BE2C (cell line): ENCODE measurements around the gene MCEMP1.

Experiments
- DNase-seq: peaks from one replicate; pipeline ENCODE4 v3.0.0-alpha.2; 2020
- H3K27me3 ChIP-seq: fragments of 250-450 bp; sonication (Bioruptor Pico); 2 replicates; pipeline ENCODE4 v1.5.1; 2020; ENCODE audit warnings: mild to moderate bottlenecking
- H3K36me3 ChIP-seq: fragments of 250-450 bp; sonication (Bioruptor Pico); 2 replicates; pipeline ENCODE4 v1.5.1; 2020; ENCODE audit warnings: mild to moderate bottlenecking
- H3K4me1 ChIP-seq: fragments of 250-450 bp; sonication (Bioruptor Pico); 2 replicates; pipeline ENCODE4 v1.5.1; 2020
- H3K4me3 ChIP-seq: 2 replicates; pipeline ENCODE4 v1.5.1; 2011; ENCODE audit warnings: low read depth, low read length
- H3K9me3 ChIP-seq: fragments of 250-450 bp; sonication (Bioruptor Pico); 2 replicates; pipeline ENCODE4 v1.5.1; 2020
- TF ChIP-seq, protein P1 (sequence below): IDR thresholded peaks from 2 replicates; pipeline ENCODE4 v1.5.1; 2012; ENCODE audit warnings: mild to moderate bottlenecking, low read depth, low read length

Gene MCEMP1

DNA sequence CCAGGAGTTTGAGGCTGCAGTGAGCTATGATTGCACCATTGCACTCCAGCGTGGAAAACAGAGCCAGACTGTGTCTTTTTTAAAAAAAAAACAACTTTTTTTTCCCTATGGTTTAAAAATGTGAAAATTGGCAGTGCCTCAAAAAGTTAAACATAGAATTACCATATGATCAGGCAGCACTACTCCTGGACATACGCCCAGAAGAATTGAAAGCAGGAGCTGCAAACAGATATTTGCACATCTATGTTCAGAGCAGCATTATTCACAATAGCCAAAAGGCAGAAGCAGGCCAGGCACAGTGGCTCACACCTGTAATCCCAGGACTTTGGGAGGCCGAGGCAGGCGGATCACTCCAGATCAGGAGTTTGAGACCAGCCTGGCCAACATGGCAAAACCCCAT lies 11.8 kb upstream of the MCEMP1 start:
- peaks cover 52% of the 10 kb centered on the region for H3K27me3 ChIP-seq

DNA sequence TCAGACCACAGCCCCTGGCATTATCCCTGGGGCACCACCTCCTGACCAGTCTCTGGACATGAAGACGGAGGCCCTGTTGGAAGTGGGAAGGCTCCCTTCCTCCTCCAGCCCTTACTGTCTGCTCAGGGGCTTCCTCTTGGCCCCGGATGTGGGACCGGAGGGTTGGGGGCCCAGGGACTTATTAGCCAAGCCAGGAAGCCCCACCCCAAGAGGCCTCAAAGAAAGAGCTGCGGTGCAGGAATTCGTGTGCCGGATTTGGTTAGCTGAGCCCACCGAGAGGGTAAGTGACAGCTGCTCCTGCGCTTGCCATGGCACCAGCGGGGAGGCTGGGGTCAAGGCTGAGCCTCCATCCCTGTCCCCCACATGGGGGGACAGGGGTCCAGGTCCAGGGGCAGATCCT lies 8.0 kb upstream of the MCEMP1 start, which contains the start of gene RETN:
Gene RETN, plus strand, starts transcription at position 208 of the 400 bp plus-strand sequence. CDS start 278 bp downstream, outside the sequence.
- TF ChIP-seq, protein P1, sequence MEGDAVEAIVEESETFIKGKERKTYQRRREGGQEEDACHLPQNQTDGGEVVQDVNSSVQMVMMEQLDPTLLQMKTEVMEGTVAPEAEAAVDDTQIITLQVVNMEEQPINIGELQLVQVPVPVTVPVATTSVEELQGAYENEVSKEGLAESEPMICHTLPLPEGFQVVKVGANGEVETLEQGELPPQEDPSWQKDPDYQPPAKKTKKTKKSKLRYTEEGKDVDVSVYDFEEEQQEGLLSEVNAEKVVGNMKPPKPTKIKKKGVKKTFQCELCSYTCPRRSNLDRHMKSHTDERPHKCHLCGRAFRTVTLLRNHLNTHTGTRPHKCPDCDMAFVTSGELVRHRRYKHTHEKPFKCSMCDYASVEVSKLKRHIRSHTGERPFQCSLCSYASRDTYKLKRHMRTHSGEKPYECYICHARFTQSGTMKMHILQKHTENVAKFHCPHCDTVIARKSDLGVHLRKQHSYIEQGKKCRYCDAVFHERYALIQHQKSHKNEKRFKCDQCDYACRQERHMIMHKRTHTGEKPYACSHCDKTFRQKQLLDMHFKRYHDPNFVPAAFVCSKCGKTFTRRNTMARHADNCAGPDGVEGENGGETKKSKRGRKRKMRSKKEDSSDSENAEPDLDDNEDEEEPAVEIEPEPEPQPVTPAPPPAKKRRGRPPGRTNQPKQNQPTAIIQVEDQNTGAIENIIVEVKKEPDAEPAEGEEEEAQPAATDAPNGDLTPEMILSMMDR = no peak
- no peak within 1 kb of the TSS for H3K4me3 ChIP-seq
- no peak for DNase-seq
- H3K4me1 ChIP-seq = no peaks in the 10 kb centered on the region
- peaks cover 70% of the 10 kb centered on the region for H3K27me3 ChIP-seq
- H3K9me3 ChIP-seq = no peaks in the 10 kb centered on the region
- H3K36me3 ChIP-seq = no peaks in the 10 kb centered on the region

More for the DNA sequence above, 11.8 kb upstream of the MCEMP1 start:
- TF ChIP-seq, protein P1 = no peak
- Histone ChIP-seq H3K4me1 (no peaks in the 10 kb centered on the region), H3K4me3 (no peak overlapping the region), H3K36me3 (no peaks in the 10 kb centered on the region), H3K9me3 (no peaks in the 10 kb centered on the region)
- DNase-seq = no peak

DNA sequence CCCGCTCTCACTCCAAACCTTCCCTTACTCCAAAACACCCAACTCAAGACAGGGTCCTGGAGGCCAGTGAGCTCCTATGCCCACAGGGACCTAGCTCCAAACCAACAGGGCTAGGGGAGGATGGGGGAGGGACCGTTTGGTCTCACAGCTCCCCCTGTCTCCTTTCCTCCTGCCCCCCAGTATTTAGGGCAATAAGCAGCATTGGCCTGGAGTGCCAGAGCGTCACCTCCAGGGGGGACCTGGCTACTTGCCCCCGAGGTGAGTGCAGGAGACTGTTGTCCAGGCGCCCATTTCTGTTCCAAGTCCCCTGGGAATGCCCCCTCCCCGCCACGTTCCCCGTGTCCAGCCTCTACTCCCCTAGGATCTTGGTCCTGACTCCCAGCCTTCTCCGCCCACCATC lies 7.2 kb upstream of the MCEMP1 start:
- Histone ChIP-seq H3K36me3 (no peaks in the 10 kb centered on the region), H3K4me3 (no peak overlapping the region), H3K4me1 (no peaks in the 10 kb centered on the region), H3K9me3 (no peaks in the 10 kb centered on the region), H3K27me3 (peaks cover 66% of the 10 kb centered on the region)
- DNase-seq = no peak
- TF ChIP-seq, protein P1 = no peak

DNA sequence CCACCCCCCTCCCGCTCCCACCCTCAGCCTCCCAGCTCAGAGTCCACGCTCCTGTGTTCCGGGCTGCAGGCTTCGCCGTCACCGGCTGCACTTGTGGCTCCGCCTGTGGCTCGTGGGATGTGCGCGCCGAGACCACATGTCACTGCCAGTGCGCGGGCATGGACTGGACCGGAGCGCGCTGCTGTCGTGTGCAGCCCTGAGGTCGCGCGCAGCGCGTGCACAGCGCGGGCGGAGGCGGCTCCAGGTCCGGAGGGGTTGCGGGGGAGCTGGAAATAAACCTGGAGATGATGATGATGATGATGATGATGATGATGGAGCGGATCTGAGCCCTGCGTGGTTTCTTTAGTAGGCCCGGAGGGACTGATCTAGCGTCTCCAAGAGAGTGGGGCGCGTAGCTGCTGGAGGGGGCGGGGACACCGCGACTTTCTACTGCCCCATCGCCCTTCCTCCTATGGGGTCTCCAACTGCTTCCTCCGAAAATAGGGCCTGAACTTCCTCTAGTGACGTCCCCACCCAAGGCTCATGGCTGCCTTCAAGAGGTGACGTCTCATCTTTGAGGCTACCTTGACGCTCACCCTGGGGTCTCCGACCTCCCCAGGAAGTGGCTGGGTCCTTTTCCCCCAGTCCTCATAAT lies 6.6 kb upstream of the MCEMP1 start:
- Histone ChIP-seq H3K27me3 (peaks cover 59% of the 10 kb centered on the region), H3K36me3 (no peaks in the 10 kb centered on the region), H3K9me3 (no peaks in the 10 kb centered on the region), H3K4me1 (no peaks in the 10 kb centered on the region), H3K4me3 (no peak overlapping the region)
- no peak for DNase-seq
- TF ChIP-seq, protein P1 = no peak

DNA sequence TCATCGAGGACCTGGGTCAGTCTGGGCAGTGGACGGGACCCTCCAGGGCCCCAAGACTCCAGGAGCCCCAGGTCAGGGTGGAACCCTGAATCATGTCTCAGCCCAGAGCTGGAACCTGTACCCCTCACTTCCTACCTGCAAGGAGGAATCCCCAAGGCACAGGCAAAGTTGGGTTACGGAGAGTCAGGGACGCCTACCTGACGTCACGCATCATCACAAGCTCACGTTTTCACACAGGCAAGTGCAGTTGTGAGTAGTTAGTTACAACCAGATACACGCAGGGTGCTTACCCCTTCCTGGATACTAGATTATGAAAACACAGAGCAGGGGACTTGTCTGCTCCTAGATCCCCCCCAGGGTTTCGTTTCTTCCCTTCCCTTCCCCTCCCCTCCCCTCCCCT lies 6.1 kb upstream of the MCEMP1 start:
- Histone ChIP-seq H3K36me3 (no peaks in the 10 kb centered on the region), H3K4me1 (no peaks in the 10 kb centered on the region), H3K4me3 (no peak overlapping the region), H3K9me3 (no peaks in the 10 kb centered on the region), H3K27me3 (peaks cover 56% of the 10 kb centered on the region)
- DNase-seq = no peak
- TF ChIP-seq, protein P1 = no peak

DNA sequence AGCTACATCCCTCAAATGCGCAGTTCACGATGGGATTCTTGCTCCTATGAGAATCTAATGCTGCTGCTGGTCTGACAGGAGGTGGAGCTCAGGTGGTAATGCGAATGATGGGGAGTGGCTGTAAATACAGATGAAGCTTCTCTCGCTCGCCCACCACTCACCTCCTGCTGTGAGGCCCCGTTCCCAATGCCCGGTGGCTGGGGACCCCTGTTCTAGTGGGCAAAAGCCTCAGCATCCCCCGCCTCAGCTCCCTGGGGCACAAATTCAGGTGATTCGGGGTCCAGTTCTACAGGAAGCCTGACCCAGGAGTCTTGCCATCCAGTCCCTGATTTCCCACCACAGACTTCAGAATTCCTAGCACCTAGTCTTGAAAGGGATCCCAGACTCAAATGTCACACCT lies 4.4 kb upstream of the MCEMP1 start:
- DNase-seq = no peak
- H3K9me3 ChIP-seq = no peaks in the 10 kb centered on the region
- H3K4me3 ChIP-seq = no peak overlapping the region
- peaks cover 56% of the 10 kb centered on the region for H3K27me3 ChIP-seq
- no peaks in the 10 kb centered on the region for H3K4me1 ChIP-seq
- TF ChIP-seq, protein P1 = no peak
- no peaks in the 10 kb centered on the region for H3K36me3 ChIP-seq
